ENCODE results near the gene ZNF808. TPM values are rescaled to one million over a fixed set of nuclear protein-coding genes. Genes with fewer than 3 reads are reported as not detected.
A peak's percentile ranks its signal among the peaks of the same experiment; 100 is the strongest.
"Not testable (repeated sequence)": the region's sequence is repeated elsewhere in the genome, so short reads cannot be mapped to it uniquely, and the experiment has no call there.

The ZNF808 gene
- total RNA-seq, 2 experiments from 2014 or later: 36.3 to 40.5 TPM

GRCh38 chr19:52518646-52519045 is 8.8 kb upstream of the ZNF808 start:
- DNase-seq: no peak
- peaks cover 63% of the 10 kb centered on the region for H3K9me3 Mint-ChIP-seq
- H3K4me3 Mint-ChIP-seq: no peak overlapping the region
- H3K27me3 Mint-ChIP-seq: no peaks in the 10 kb centered on the region
- H3K27ac Mint-ChIP-seq: no peak overlapping the region
- H3K4me1 Mint-ChIP-seq: peaks cover 4% of the 10 kb centered on the region
- POLR2A ChIA-PET: no interaction called here
- peaks cover 5% of the 10 kb centered on the region for H3K36me3 Mint-ChIP-seq (ENCODE audit: low read depth)
- CTCF ChIA-PET: interaction anchor here (0.6 to 1.0 kb wide), 3 partner anchors 8 to 264 kb away, joined by 3 to 4 read pairs (median 3); partner anchors contain the start of gene ZNF808

GRCh38 chr19:52519175-52519574 is 8.3 kb upstream of the ZNF808 start:
- CTCF ChIA-PET; DNase-seq; H3K4me3 Mint-ChIP-seq; POLR2A ChIA-PET; H3K36me3 Mint-ChIP-seq (ENCODE audit: low read depth); H3K4me1 Mint-ChIP-seq; H3K27me3 Mint-ChIP-seq; H3K27ac Mint-ChIP-seq: not testable (repeated sequence)
- peaks cover 58% of the 10 kb centered on the region for H3K9me3 Mint-ChIP-seq

GRCh38 chr19:52520013-52520412 is 7.5 kb upstream of the ZNF808 start:
- H3K9me3 Mint-ChIP-seq: peaks cover 57% of the 10 kb centered on the region
- H3K36me3 Mint-ChIP-seq (ENCODE audit: low read depth): peaks cover 5% of the 10 kb centered on the region
- no peak overlapping the region for H3K27ac Mint-ChIP-seq
- H3K4me1 Mint-ChIP-seq: peaks cover 4% of the 10 kb centered on the region
- ChIA-PET CTCF (no interaction called here), POLR2A (no interaction called here)
- no peak overlapping the region for H3K4me3 Mint-ChIP-seq
- H3K27me3 Mint-ChIP-seq: no peaks in the 10 kb centered on the region
- DNase-seq: no peak

GRCh38 chr19:52522551-52522950 is 4.9 kb upstream of the ZNF808 start:
- Mint-ChIP-seq H3K4me1 (peaks cover 10% of the 10 kb centered on the region), H3K4me3 (no peak overlapping the region), H3K36me3 (ENCODE audit: low read depth) (peaks cover 12% of the 10 kb centered on the region), H3K27ac (no peak overlapping the region), H3K9me3 (peaks cover 44% of the 10 kb centered on the region), H3K27me3 (no peaks in the 10 kb centered on the region)
- ChIA-PET POLR2A (no interaction called here), CTCF (interaction anchor here (0.6 kb wide), 1 partner anchor 8 kb away, joined by 5 read pairs; no protein-coding TSS in a partner anchor)
- DNase-seq: no peak

DNA sequence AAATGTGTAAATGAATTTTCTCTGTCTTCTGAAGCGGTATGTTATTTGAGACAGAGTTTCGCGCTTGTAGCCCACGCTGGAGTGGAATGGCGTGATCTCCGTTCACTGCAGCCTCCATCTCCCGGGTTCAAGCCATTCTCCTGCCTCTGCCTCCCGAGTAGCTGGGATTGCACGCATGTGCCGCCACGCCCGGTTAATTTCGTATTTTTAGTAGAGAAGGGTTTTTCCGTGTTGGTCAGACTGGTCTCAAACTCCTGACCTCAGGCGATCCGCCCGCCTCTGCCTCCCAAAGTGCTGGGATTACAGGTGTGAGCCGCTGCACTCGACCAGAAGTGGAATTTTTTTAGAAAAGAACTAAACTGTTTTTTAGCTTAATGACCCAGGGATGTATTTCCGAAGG is 3.4 kb upstream of the ZNF808 start:
- ChIA-PET CTCF (no interaction called here), POLR2A (no interaction called here)
- H3K4me1 Mint-ChIP-seq: peaks cover 17% of the 10 kb centered on the region

DNA sequence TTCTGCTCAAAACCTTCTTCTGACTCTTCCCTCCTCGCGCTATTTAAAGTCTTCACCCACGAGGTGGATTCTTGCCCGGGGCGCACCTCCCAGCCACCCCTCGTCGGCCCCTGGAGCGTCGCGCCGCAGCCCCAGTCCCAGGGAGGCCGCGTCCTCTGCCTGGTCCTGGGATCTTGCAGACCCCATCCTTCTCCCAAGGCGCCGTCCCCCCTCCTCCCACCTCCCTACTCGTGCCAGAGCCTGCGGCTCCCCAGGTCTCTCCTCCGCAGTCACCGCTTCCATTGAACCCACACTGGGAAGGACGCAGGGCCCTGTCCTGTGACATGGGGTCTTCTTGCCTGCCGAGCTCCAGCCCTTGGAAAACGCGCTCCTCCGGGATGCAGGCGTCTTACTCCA is 486 bp downstream of the ZNF808 start:
- Mint-ChIP-seq H3K27me3 (no peaks in the 10 kb centered on the region), H3K9me3 (peaks cover 15% of the 10 kb centered on the region), H3K36me3 (ENCODE audit: low read depth) (peaks cover 45% of the 10 kb centered on the region), H3K4me3 (peak overlapping the region; percentile 99), H3K27ac (peak overlapping the region; percentile 96), H3K4me1 (peaks cover 27% of the 10 kb centered on the region)
- no peak for DNase-seq
- CTCF ChIA-PET: no interaction called here
- POLR2A ChIA-PET: no interaction called here

More for the DNA sequence above, 3.4 kb upstream of the ZNF808 start:
- H3K27ac Mint-ChIP-seq: no peak overlapping the region
- no peak overlapping the region for H3K4me3 Mint-ChIP-seq
- peaks cover 21% of the 10 kb centered on the region for H3K36me3 Mint-ChIP-seq (ENCODE audit: low read depth)
- peaks cover 41% of the 10 kb centered on the region for H3K9me3 Mint-ChIP-seq
- DNase-seq: no peak
- no peaks in the 10 kb centered on the region for H3K27me3 Mint-ChIP-seq

DNA sequence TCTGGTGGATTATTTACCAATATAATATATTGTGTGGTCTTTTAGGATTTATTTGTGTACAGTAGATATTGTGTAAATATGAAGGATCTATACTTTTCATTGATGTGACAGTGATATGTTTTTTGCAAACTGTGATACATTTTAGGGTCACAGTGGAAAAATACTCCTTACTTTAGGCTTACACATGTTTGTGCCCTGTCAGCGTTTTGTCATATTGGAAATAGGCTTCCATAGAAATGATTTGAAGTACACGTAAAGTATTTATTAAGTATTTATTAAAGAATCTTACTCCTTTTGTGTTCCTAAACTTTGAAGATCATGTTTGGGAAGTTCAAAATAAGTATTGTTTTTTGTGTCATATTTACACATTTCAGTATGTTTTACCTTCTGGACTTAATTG is 5.0 kb downstream of the ZNF808 start:
- H3K4me1 Mint-ChIP-seq: peaks cover 48% of the 10 kb centered on the region
- H3K4me3 Mint-ChIP-seq: no peak overlapping the region
- H3K27ac Mint-ChIP-seq: no peak overlapping the region
- ChIA-PET CTCF (no interaction called here), POLR2A (no interaction called here)
- DNase-seq: no peak
- H3K36me3 Mint-ChIP-seq (ENCODE audit: low read depth): peaks cover 64% of the 10 kb centered on the region
- H3K9me3 Mint-ChIP-seq: peaks cover 11% of the 10 kb centered on the region
- H3K27me3 Mint-ChIP-seq: no peaks in the 10 kb centered on the region

DNA sequence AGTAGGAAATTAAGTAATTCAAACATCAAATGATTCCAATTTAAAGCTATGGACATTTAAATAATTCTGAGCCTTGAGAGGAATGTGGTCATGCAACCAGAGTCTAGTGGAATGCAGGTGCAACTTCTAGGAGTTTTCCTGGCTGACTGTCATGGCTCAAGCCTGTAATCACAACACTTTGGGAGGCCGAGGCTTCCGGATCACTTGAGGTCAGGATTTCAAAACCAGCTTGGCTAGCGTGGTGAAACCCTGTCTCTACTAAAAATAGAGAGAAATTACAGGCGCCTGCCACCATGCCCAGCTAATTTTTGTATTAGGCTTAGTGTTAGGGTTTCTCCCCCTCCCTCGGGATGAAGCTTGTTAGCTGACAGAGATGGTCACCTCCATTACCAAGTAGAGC is 6.4 kb downstream of the ZNF808 start:
- no peaks in the 10 kb centered on the region for H3K27me3 Mint-ChIP-seq
- no peak overlapping the region for H3K4me3 Mint-ChIP-seq
- peaks cover 44% of the 10 kb centered on the region for H3K4me1 Mint-ChIP-seq
- H3K36me3 Mint-ChIP-seq (ENCODE audit: low read depth): peaks cover 60% of the 10 kb centered on the region
- POLR2A ChIA-PET: no interaction called here
- H3K9me3 Mint-ChIP-seq: peaks cover 12% of the 10 kb centered on the region
- CTCF ChIA-PET: no interaction called here
- DNase-seq: no peak
- no peak overlapping the region for H3K27ac Mint-ChIP-seq

DNA sequence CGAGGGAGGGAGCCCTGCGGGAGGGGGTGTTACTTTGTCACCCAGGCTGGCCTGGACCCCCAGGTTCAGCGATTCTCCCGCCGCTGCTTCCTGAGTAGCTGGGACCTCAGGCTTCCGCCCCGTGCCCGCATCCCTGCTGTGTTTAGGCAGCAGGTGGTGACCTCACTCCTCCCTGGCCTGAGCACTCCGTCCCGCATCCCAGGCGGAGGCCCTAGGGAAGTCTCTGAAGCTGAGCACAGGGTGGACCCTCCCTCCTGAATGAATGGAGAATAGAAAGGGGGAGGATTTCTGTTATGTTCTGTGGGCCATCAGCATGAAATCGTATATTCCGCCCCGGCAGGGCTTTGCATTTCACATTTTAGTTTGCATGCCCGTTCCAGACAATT is 7.9 kb downstream of the ZNF808 start:
- peak overlapping the region; percentile 97 for H3K27ac Mint-ChIP-seq
- DNase-seq: peak; percentile 28
- CTCF ChIA-PET, H3K27me3 Mint-ChIP-seq: not testable (repeated sequence)
- peaks cover 44% of the 10 kb centered on the region for H3K4me1 Mint-ChIP-seq
- POLR2A ChIA-PET: interaction anchor here (0.7 kb wide), 1 partner anchor 46 kb away, joined by 3 read pairs; no protein-coding TSS in a partner anchor
- H3K4me3 Mint-ChIP-seq: peak overlapping the region; percentile 84
- H3K9me3 Mint-ChIP-seq: peaks cover 17% of the 10 kb centered on the region
- H3K36me3 Mint-ChIP-seq (ENCODE audit: low read depth): peaks cover 63% of the 10 kb centered on the region

- Mint-ChIP-seq H3K4me3 (peak overlapping the region; percentile 84), H3K4me1 (peaks cover 44% of the 10 kb centered on the region), H3K27me3 (no peaks in the 10 kb centered on the region), H3K36me3 (ENCODE audit: low read depth) (peaks cover 65% of the 10 kb centered on the region), H3K27ac (peak overlapping the region; percentile 97), H3K9me3 (peaks cover 21% of the 10 kb centered on the region)
- DNase-seq: peak; percentile 95
- ChIA-PET POLR2A (interaction anchor here (0.6 kb wide), 1 partner anchor 252 kb away, joined by 3 read pairs; no protein-coding TSS in a partner anchor), CTCF (interaction anchor here (1.8 kb wide), 1 partner anchor 9 kb away, joined by 4 read pairs; no protein-coding TSS in a partner anchor)
Observed at GRCh38 chr19:52535771-52536447, 8.4 kb downstream of the ZNF808 start.

- ChIA-PET POLR2A (interaction anchor here (0.6 kb wide), 1 partner anchor 251 kb away, joined by 3 read pairs; no protein-coding TSS in a partner anchor), CTCF (interaction anchor here (0.5 to 1.8 kb wide), 2 partner anchors 10 to 1313 kb away, joined by 4 read pairs; no protein-coding TSS in a partner anchor)
- peaks cover 44% of the 10 kb centered on the region for H3K4me1 Mint-ChIP-seq
- no peaks in the 10 kb centered on the region for H3K27me3 Mint-ChIP-seq
- peak overlapping the region; percentile 97 for H3K27ac Mint-ChIP-seq
- H3K9me3 Mint-ChIP-seq: peaks cover 23% of the 10 kb centered on the region
- peaks cover 68% of the 10 kb centered on the region for H3K36me3 Mint-ChIP-seq (ENCODE audit: low read depth)
- H3K4me3 Mint-ChIP-seq: peak overlapping the region; percentile 84
- peak; percentile 64 for DNase-seq
Observed at GRCh38 chr19:52536448-52536800, 9.0 kb downstream of the ZNF808 start.

- H3K4me3 Mint-ChIP-seq, H3K27me3 Mint-ChIP-seq, DNase-seq, H3K27ac Mint-ChIP-seq, CTCF ChIA-PET, POLR2A ChIA-PET: not testable (repeated sequence)
- Mint-ChIP-seq H3K4me1 (peaks cover 54% of the 10 kb centered on the region), H3K36me3 (ENCODE audit: low read depth) (peaks cover 75% of the 10 kb centered on the region), H3K9me3 (peaks cover 41% of the 10 kb centered on the region)
Observed at GRCh38 chr19:52538815-52539214, 11.3 kb downstream of the ZNF808 start.

DNA sequence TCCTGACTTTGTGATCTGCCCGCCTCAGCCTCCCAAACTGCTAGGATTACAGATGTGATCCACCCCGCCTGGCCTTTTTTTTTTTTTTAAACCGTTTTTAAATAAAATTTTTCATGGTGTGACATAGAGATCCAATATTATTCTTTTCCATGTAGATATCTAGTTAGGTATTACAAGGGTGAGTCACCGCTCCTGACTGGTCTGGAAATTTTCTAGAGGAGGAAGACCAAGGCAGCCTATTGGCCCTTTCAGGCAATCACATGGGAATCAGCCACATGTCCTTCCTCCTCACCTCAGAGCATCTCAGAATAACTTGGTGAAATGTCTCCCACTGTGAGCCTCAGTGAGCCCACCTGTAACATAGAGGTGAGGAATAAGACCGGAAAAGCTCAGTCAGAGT is 13.7 kb downstream of the ZNF808 start:
- peaks cover 41% of the 10 kb centered on the region for H3K4me1 Mint-ChIP-seq
- peaks cover 44% of the 10 kb centered on the region for H3K9me3 Mint-ChIP-seq
- DNase-seq, H3K4me3 Mint-ChIP-seq, H3K27me3 Mint-ChIP-seq, CTCF ChIA-PET, H3K27ac Mint-ChIP-seq, POLR2A ChIA-PET: not testable (repeated sequence)
- peaks cover 84% of the 10 kb centered on the region for H3K36me3 Mint-ChIP-seq (ENCODE audit: low read depth)

DNA sequence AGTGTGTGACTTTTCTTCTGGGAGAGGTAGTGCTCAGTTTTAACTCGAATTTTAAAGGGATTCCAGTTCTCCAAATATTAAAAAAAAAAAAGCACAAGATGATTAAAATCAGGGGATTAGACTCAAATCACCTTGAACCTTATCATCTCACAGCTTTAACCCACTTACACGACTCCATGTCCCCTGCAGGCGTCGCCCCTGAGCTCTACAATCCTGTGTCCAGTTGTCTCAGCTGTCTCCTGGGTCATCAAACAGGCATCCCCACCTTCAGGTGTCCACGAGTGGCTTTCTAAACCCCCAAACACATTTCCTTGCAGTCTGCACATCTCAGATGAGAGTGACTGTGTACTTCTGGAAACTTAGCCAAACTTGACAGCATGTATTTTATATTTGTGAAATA is 14.1 kb downstream of the ZNF808 start:
- Mint-ChIP-seq H3K27me3 (no peaks in the 10 kb centered on the region), H3K9me3 (peaks cover 43% of the 10 kb centered on the region), H3K27ac (no peak overlapping the region), H3K4me3 (no peak overlapping the region), H3K36me3 (ENCODE audit: low read depth) (peaks cover 85% of the 10 kb centered on the region), H3K4me1 (peaks cover 37% of the 10 kb centered on the region)
- no peak for DNase-seq
- ChIA-PET POLR2A (no interaction called here), CTCF (interaction anchor here (0.7 kb wide), 1 partner anchor 129 kb away, joined by 3 read pairs; no protein-coding TSS in a partner anchor)

Measured in activated CD4-positive, alpha-beta T cell treated with anti-CD3 and anti-CD28 coated beads, Interleukin-2, amount 10 ng/mL, durations not matched to agents 7 days and 5 days (primary cell).